Chondrocyte (in vitro differentiated cells): ENCODE results near the gene CLTCL1. TPM values are rescaled to one million over a fixed set of nuclear protein-coding genes. Genes with fewer than 3 reads are reported as not detected.

ENCODE experiments used
- DNase-seq: peaks from one replicate; pipeline ENCODE4 v3.0.0; 2021; ENCODE audit warnings: mixed read lengths, low spot score
- H3K27ac Mint-ChIP-seq: one replicate; pipeline ENCODE4 v1.8.0; 2021; ENCODE audit warnings: mild to moderate bottlenecking, moderate library complexity, mixed read lengths; ENCODE audit not compliant: unreplicated experiment
- H3K27me3 Mint-ChIP-seq: 2 replicates; pipeline ENCODE4 v1.8.0; 2021; ENCODE audit warnings: low read depth, mixed read lengths
- H3K36me3 Mint-ChIP-seq: 2 replicates; pipeline ENCODE4 v1.8.0; 2021; ENCODE audit warnings: low read depth, mixed read lengths
- H3K4me1 Mint-ChIP-seq: 2 replicates; pipeline ENCODE4 v1.8.0; 2021; ENCODE audit warnings: low read depth, mild to moderate bottlenecking, mixed read lengths
- H3K4me3 Mint-ChIP-seq: one replicate; pipeline ENCODE4 v1.8.0; 2021; ENCODE audit warnings: mild to moderate bottlenecking, moderate library complexity, mixed read lengths; ENCODE audit not compliant: unreplicated experiment
- H3K9me3 Mint-ChIP-seq: 2 replicates; pipeline ENCODE4 v1.8.0; 2021; ENCODE audit warnings: low read depth, mixed read lengths
- CTCF ChIP-seq: fragments of 200-600 bp; sonication (generic); IDR thresholded peaks from 2 replicates; pipeline ENCODE4 v1.5.0; 2021; ENCODE audit warnings: antibody characterized with exemption, mild to moderate bottlenecking, moderate library complexity
- total RNA-seq: library from RNA; stranded (reverse); gene quantifications from 3 replicates; pipeline ENCODE4 v1.2.1, GENCODE V29; 2021

The CLTCL1 gene
- total RNA-seq, 1 donor from 2014 or later: 24.2 TPM

GRCh38 chr22:19184276-19184997 lies 107.1 kb downstream of the CLTCL1 start:
- no peak overlapping the region for H3K4me3 Mint-ChIP-seq
- peak; percentile 85 for DNase-seq

GRCh38 chr22:19183216-19183615 lies 108.3 kb downstream of the CLTCL1 start:
- peaks cover 11% of the 10 kb centered on the region for H3K4me1 Mint-ChIP-seq
- no peak overlapping the region for H3K4me3 Mint-ChIP-seq
- H3K9me3 Mint-ChIP-seq: no peaks in the 10 kb centered on the region
- no peak for TF ChIP-seq CTCF
- H3K27me3 Mint-ChIP-seq: no peaks in the 10 kb centered on the region
- no peak for DNase-seq
- no peak overlapping the region for H3K27ac Mint-ChIP-seq
- peaks cover 3% of the 10 kb centered on the region for H3K36me3 Mint-ChIP-seq

More at GRCh38 chr22:19184276-19184997, 107.1 kb downstream of the CLTCL1 start:
- no peak for TF ChIP-seq CTCF
- H3K27ac Mint-ChIP-seq: peak overlapping the region; percentile 85
- peaks cover 6% of the 10 kb centered on the region for H3K36me3 Mint-ChIP-seq
- no peaks in the 10 kb centered on the region for H3K9me3 Mint-ChIP-seq
- no peaks in the 10 kb centered on the region for H3K27me3 Mint-ChIP-seq
- peaks cover 7% of the 10 kb centered on the region for H3K4me1 Mint-ChIP-seq

GRCh38 chr22:19182472-19183157 lies 108.9 kb downstream of the CLTCL1 start:
- Mint-ChIP-seq H3K36me3 (peaks cover 2% of the 10 kb centered on the region), H3K27ac (no peak overlapping the region), H3K4me1 (peaks cover 11% of the 10 kb centered on the region), H3K27me3 (no peaks in the 10 kb centered on the region), H3K9me3 (no peaks in the 10 kb centered on the region), H3K4me3 (no peak overlapping the region)
- no peak for DNase-seq
- TF ChIP-seq CTCF: no peak

- no peak for TF ChIP-seq CTCF
- Mint-ChIP-seq H3K27me3 (no peaks in the 10 kb centered on the region), H3K9me3 (no peaks in the 10 kb centered on the region), H3K27ac (peak overlapping the region; percentile 59), H3K36me3 (peaks cover 2% of the 10 kb centered on the region), H3K4me3 (no peak overlapping the region), H3K4me1 (peaks cover 17% of the 10 kb centered on the region)
- DNase-seq: no peak
Measured at GRCh38 chr22:19181786-19182471, 109.6 kb downstream of the CLTCL1 start.

GRCh38 chr22:19180740-19181410 lies 110.6 kb downstream of the CLTCL1 start:
- Mint-ChIP-seq H3K4me3 (no peak overlapping the region), H3K4me1 (peaks cover 25% of the 10 kb centered on the region), H3K27ac (no peak overlapping the region), H3K27me3 (no peaks in the 10 kb centered on the region), H3K36me3 (peaks cover 2% of the 10 kb centered on the region), H3K9me3 (no peaks in the 10 kb centered on the region)
- no peak for TF ChIP-seq CTCF
- no peak for DNase-seq
